Measurements from ENCODE around the gene E2F6.

GRCh38 chr2:11396021-11396420 lies 69.9 kb downstream of the E2F6 start:
- TF ChIP-seq CTCF (IDR thresholded peaks at IDR 0.05; ENCODE audit: extremely low read depth in 1 of 2, insufficient read depth in 1 of 2, low read depth in 1 of 2, low read length in 2 of 2) (no peak), GATA2 (IDR thresholded peaks at IDR 0.05; ENCODE audit: insufficient read depth, insufficient read length, low read depth, low read length) (no peak), POLR2A (IDR thresholded peaks at IDR 0.05; ENCODE audit: low read depth, low read length) (no peak)
